Cardiac fibroblast (primary cell): Measurements from ENCODE around the gene UBE2E2.

ENCODE experiments used
- DNase-seq, 2 donors: peaks; one replicate each; pipeline versions ENCODE4 v3.0.0 to v3.0.0-alpha.2; 2010; ENCODE audit warnings: low read depth in 2 of 2
- H3K4me3 ChIP-seq, 2 donors: replicated peaks in 1 of 2; 1 replicate in 1 of 2; 2 replicates in 1 of 2; pipeline ENCODE4 v1.5.1; 2011; ENCODE audit warnings: low read depth in 2 of 2, low read length in 2 of 2, mild to moderate bottlenecking in 2 of 2, moderate library complexity in 1 of 2
- TF ChIP-seq, protein P1 (sequence below): IDR thresholded peaks from one replicate; pipeline ENCODE4 v1.5.1; 2011; ENCODE audit warnings: low read depth, mild to moderate bottlenecking, low read length, inconsistent platforms

Gene UBE2E2

DNA sequence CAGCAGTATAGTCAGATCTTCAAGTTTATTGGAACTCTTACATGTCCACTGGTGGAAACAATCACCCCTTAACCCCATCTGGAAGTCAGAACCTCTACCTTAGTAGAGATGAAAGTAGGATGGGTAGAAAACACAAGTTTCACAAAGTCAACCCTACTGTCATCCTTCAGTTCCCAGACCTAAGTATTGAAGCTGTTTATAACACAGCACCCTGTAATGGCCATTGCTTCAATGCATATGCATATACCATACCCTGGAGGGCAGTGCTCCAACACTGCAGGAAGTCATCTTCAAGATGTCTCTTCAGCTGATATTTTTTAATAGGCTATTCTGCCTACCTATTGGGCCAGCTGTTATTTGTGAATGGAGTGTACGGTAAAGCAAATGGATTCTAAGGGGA is 241.3 kb downstream of the UBE2E2 start:
- TF ChIP-seq, protein P1, sequence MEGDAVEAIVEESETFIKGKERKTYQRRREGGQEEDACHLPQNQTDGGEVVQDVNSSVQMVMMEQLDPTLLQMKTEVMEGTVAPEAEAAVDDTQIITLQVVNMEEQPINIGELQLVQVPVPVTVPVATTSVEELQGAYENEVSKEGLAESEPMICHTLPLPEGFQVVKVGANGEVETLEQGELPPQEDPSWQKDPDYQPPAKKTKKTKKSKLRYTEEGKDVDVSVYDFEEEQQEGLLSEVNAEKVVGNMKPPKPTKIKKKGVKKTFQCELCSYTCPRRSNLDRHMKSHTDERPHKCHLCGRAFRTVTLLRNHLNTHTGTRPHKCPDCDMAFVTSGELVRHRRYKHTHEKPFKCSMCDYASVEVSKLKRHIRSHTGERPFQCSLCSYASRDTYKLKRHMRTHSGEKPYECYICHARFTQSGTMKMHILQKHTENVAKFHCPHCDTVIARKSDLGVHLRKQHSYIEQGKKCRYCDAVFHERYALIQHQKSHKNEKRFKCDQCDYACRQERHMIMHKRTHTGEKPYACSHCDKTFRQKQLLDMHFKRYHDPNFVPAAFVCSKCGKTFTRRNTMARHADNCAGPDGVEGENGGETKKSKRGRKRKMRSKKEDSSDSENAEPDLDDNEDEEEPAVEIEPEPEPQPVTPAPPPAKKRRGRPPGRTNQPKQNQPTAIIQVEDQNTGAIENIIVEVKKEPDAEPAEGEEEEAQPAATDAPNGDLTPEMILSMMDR = no peak
- H3K4me3 ChIP-seq = no peak overlapping the region
- no peak for DNase-seq

DNA sequence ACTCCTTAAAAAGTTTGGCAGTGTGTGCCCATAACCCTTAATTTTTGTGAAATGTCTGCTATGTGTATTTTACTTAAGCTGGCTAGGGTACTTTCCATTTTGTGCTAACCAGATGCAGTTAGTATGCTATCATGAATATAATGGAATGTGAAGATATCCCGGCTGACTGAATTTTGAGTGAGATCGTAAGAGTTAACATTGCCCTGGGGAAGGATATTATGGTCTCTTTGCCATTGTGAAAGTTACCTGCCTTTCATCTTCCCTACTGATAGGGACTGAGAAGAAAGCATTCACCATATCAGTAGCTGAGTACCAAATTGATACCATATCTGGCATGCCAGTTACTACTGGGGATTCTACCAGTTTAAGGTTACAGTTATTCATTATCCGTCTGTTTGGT is 243.2 kb downstream of the UBE2E2 start:
- no peak overlapping the region for H3K4me3 ChIP-seq
- TF ChIP-seq, protein P1 = no peak
- no peak for DNase-seq

DNA sequence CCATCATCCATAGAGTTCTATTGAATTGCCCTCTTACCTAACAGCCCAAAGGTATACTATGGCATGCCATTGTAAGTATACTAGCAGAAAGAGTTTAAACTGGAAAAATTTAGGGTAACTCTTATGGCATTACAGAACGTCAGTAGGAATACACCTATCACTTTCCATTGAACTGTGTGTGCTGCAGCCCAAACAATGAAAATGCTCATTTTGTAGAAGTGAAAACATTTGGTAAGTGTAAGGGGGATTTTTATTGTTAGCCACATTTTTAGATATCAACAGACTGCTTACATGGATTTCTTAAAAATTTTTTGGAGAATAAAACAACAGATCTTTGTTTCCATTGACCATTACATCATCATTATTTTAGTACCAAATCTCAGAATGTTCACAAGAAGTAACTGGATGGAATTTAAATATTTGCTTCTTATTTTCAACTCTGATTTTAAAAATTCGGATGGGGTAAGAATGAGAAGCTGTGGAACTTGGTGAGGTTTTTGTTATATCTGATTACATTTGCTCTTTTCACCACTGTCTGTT is 245.9 kb downstream of the UBE2E2 start:
- H3K4me3 ChIP-seq = no peak overlapping the region
- TF ChIP-seq, protein P1 = no peak
- DNase-seq = no peak

DNA sequence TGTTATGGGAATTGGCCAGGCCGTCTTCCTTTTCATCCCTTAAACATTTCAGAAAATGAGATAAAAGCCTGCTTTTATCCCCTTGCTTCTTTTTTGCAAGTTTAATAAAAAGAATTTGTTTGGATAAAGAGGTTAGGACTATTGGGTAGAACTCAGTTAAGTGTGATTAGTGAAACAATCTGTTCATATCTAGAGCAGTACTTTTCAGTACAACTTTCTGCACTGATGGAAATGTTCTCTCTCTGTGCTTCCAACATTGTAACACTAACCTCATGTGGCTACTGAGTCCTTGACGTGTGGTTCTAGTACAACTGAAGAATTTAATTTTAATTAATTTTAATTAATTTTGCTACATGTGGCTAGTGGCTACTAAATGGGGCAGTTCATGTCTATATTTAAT is 246.9 kb downstream of the UBE2E2 start:
- TF ChIP-seq, protein P1 = no peak
- no peak for DNase-seq
- H3K4me3 ChIP-seq = no peak overlapping the region

DNA sequence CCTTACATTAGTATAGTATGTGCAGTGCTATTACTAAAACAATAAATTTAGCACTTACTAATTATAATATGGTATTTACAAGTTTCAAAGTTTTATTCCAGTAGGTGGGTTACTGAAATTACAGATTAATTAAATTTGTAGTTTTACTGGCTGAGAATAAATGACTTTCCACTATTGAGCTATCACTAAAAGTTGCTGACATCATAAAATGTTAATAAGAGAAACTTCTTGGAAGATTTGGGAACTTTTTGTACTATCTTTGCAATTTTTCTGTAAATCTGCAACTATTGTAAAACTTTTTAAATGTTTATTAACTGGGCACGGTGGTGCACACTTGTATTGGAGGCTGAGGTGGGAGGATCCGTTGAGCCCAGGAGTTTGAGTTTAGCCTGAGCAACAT is 247.7 kb downstream of the UBE2E2 start:
- TF ChIP-seq, protein P1 = no peak
- no peak overlapping the region for H3K4me3 ChIP-seq
- no peak for DNase-seq

DNA sequence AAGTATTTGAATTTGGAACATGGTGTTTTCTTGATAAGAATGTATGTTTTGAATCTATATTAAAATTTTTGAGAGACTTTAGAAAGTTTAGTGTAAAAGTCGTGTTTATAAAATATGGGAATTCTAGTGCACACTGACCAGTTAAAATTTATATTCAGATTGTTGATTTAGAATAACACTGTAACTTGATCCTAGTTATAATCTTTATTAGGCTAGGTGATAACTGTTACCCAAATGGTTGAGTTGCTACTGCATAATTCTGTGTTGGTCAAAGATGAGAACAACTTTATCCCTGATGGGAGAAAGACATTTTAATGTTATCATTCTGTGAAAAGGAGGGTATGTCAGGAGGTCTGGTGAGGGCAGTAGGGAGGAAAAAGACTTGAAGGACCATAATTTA is 249.3 kb downstream of the UBE2E2 start:
- DNase-seq = no peak
- no peak overlapping the region for H3K4me3 ChIP-seq
- TF ChIP-seq, protein P1 = no peak

DNA sequence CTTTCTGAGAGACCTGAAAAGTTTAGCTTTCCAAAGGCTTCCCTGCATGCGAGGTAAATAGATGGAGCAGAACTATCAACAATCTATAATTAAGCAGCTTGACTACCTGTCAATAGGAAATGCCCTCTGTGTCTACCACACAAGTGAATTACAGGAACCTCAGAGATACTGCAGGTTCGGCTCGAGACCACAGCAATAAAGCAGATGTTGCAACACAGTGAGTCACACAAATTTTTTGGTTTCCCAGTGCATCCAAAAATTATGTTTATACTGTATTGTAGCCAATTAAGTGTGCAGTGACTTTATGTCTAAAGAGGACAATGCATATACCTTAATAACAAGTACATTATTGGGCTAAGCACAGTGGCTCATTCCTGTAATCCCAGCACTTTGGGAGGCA is 252.0 kb downstream of the UBE2E2 start:
- peak; percentile 78 to 91 for DNase-seq
- TF ChIP-seq, protein P1 = no peak
- H3K4me3 ChIP-seq = no peak overlapping the region
